Measurements from ENCODE around the gene IGFALS. TPM values are rescaled to one million over a fixed set of nuclear protein-coding genes. Genes with fewer than 3 reads are reported as not detected.

IGFALS gene
- total and polyA plus RNA-seq, 9 donors: 0.20 to 1.8 (median 0.50) TPM; not detected in 1

GRCh38 chr16:1773703-1774447 lies 19.6 kb downstream of the IGFALS start:
- H3K4me1 ChIP-seq (ENCODE audit: insufficient read depth): peaks cover 17% of the 10 kb centered on the region
- no peak for DNase-seq
- peak overlapping the region; percentile 92 for H3K4me3 ChIP-seq
- H3K9me3 ChIP-seq: no peaks in the 10 kb centered on the region
- intact Hi-C loops (cut with DNase I): no loop called here
- no peaks in the 10 kb centered on the region for H3K36me3 ChIP-seq
- TF ChIP-seq EP300 (IDR thresholded peaks at IDR 0.05): no peak
- TF ChIP-seq CTCF (IDR thresholded peaks at IDR 0.05): no peak
- TF ChIP-seq POLR2A (IDR thresholded peaks at IDR 0.05): no peak
- no peaks in the 10 kb centered on the region for H3K27me3 ChIP-seq
- 12 to 16% (median 12%) methylated on average over 25 to 45 of the region's 45 CpGs for WGBS, 3 donors
- H3K27ac ChIP-seq: peak overlapping the region; percentile 57 to 77

- Histone ChIP-seq H3K9me3 (no peaks in the 10 kb centered on the region), H3K4me3 (peak within 1 kb of the TSS; percentile 92), H3K36me3 (no peaks in the 10 kb centered on the region), H3K4me1 (ENCODE audit: insufficient read depth) (peaks cover 17% of the 10 kb centered on the region), H3K27ac (peak within 1 kb of the TSS; percentile 57 to 77), H3K27me3 (no peaks in the 10 kb centered on the region)
- TF ChIP-seq EP300 (IDR thresholded peaks at IDR 0.05) (no peak), POLR2A (IDR thresholded peaks at IDR 0.05) (peak; percentile 30), CTCF (IDR thresholded peaks at IDR 0.05) (peak; percentile 16 to 62 (median 46))
- intact Hi-C loops (cut with DNase I): no loop called here
- DNase-seq: peak; percentile 76 to 90 (median 84)
- WGBS, 3 donors: 0 to 1% (median 0%) methylated on average over 52 to 108 of the region's 108 CpGs
Observed at GRCh38 chr16:1772908-1773702, 20.4 kb downstream of the IGFALS start, which contains the start of gene MRPS34. TSS of gene MRPS34 (minus strand) at chr16:1773134. CDS start at chr16:1773119, 15 bp downstream.

GRCh38 chr16:1772362-1772907 lies 21.1 kb downstream of the IGFALS start, which contains the start of gene EME2:
TSS of gene EME2 (plus strand) at chr16:1772810. CDS start at chr16:1773228, 418 bp downstream.
- no peaks in the 10 kb centered on the region for H3K27me3 ChIP-seq
- peak within 1 kb of the TSS; percentile 57 to 77 for H3K27ac ChIP-seq
- H3K4me1 ChIP-seq (ENCODE audit: insufficient read depth): peaks cover 17% of the 10 kb centered on the region
- H3K4me3 ChIP-seq: peak within 1 kb of the TSS; percentile 92
- no peaks in the 10 kb centered on the region for H3K9me3 ChIP-seq
- 1% methylated on average over 49 to 53 of the region's 53 CpGs for WGBS, 3 donors
- no peak for DNase-seq
- TF ChIP-seq POLR2A (IDR thresholded peaks at IDR 0.05): no peak
- TF ChIP-seq CTCF (IDR thresholded peaks at IDR 0.05): no peak
- no peak for TF ChIP-seq EP300 (IDR thresholded peaks at IDR 0.05)
- no peaks in the 10 kb centered on the region for H3K36me3 ChIP-seq
- intact Hi-C loops (cut with DNase I): no loop called here

GRCh38 chr16:1771864-1772361 lies 21.6 kb downstream of the IGFALS start:
- no peak for TF ChIP-seq POLR2A (IDR thresholded peaks at IDR 0.05)
- TF ChIP-seq CTCF (IDR thresholded peaks at IDR 0.05): no peak
- TF ChIP-seq EP300 (IDR thresholded peaks at IDR 0.05): no peak
- intact Hi-C loops (cut with DNase I): no loop called here
- Histone ChIP-seq H3K9me3 (no peaks in the 10 kb centered on the region), H3K4me1 (ENCODE audit: insufficient read depth) (peaks cover 17% of the 10 kb centered on the region), H3K27ac (peak overlapping the region; percentile 39 to 76), H3K36me3 (no peaks in the 10 kb centered on the region), H3K4me3 (peak overlapping the region; percentile 92), H3K27me3 (no peaks in the 10 kb centered on the region)
- 8 to 13% (median 10%) methylated on average over 19 to 22 of the region's 22 CpGs for WGBS, 3 donors
- DNase-seq: no peak

Measured in ovary (tissue), 9 donors.